DMS 273 (cell line): ENCODE results near the gene RPIA.

Experiments
- DNase-seq: peaks from one replicate; lab custom pipeline; 2025; ENCODE audit not compliant: unreplicated experiment; lab: John Stamatoyannopoulos, UW

Gene RPIA

DNA sequence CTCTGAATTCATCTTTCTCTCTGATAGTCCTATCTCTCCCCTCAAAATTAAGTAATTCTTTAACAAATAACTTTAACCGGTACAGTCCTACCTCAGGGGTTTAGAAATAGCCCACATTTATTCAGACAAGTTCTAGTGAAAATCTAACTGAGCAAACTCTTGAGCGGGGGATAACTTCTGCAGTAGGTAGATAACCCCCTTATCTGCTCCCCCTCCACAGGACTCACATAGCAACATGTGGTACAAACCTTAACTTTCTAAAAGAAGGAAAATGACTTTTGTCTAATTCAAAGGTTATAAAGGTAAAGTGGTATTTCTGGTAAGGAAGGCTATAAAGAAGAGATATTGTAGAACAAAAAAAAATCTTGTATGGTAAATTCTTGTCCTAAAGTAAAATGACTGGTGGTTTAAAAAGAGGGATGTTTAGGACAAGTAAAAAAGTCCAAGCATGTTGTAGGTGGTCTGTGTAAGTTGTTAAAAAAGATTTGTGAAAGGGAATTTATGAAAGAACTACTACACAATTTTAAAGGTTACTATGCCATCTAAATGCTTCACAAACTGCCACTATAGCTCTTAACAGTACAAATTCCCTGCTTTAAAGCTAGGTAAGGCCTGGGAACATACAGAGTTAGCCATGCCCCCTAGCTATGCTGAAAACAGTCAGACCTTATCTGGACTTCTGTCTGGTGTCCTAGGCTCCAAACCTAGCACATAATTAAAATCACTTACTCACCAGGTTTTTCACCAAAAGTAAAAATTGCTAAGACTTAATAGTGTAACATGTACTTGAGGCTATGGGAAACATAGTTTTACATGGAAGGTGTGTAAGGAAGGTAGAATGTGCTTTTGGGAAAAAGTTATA lies 8.1 kb upstream of the RPIA start:
- DNase-seq: peak; percentile 43

DNA sequence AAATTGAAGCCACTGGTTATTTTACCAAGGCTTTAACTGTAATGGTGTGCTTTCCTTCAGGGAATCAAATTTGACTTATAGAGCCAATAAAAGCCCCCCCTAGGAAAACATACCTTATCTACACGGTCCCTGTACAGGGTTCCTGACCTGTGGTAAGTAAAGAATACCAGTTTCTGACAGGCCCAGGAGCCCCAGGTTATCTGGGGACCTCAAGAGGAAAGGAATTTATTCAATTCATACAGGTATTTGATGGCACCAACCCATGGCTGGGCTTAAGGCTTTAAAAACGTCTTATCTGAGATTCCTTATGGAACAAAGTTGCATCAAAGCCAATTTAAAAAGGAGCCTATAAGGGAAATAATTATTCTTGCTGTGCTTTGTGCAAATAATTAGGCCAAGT lies 7.0 kb upstream of the RPIA start:
- DNase-seq: no peak

DNA sequence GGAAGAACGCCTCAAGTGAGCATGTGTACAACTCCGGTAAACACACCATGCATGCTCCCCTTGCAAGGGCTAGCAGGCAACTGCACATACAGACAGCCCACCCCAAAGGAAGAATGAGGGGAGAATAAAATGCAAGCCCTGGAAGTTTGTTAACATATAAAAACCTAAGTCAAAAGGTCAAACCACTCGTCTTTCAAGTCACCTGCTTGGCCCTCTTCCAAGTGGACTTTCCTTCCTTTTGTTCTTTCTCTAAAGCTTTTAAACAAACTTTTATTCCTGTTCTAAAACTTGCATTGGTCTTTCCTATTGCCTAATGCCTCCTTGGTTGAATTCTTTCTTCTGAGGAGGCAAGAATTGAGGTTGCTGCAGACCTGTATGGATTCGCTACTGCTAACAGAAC lies 5.2 kb upstream of the RPIA start:
- no peak for DNase-seq

DNA sequence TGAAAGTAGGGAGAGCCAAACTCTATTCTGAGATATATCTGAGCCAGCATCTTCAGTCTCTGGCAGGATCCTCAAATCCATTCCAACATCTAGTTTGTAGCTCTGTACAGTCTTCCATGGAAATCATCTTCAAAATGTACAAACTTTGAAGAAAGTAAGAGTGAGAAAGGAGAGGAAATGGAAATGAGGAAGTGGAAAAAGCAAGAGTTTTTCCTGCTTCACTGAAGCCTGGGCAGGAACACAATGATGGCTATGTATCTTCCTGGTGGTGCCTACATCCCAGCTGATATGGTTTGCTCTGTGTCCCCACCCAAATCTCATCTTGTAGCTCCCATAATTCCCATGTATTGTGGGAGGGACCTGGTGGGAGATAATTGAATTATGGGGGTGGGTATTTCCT lies 4.1 kb upstream of the RPIA start:
- no peak for DNase-seq

DNA sequence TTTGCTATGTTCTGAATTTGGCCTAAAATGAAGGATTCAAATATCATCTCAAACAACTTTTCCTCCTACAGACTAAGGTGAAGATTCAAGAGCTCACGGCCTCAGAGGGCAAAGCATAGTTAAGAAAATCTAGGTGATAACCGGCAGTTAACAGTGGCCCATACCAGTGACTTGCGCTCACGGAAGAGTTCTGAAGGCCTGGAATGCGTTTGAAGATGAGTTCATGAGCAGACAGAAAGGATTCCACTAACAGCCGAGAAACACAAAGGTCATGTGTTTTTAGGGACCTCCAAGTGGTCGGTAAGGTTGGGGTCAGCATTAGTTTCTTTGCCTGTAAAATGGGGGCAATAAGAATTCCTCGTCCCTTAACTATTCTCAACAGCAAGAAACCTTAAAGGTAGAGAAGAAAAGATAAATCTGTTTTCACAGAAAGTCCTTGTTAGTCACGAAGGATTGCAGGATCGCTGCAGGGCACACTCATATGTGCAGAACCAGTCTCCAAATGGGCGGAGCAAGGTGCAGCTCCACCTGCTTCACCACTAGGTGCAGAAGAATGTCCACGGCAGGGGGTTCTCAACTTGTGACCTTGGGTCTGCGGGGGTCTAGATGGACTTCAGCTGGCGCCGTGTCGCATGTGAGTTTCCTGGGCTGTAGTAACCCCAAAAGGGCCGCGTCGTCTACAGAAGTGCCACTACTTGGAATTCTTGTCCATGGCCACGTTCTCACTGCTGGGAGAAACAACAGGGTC lies 708 bp upstream of the RPIA start:
- DNase-seq: peak; percentile 68

DNA sequence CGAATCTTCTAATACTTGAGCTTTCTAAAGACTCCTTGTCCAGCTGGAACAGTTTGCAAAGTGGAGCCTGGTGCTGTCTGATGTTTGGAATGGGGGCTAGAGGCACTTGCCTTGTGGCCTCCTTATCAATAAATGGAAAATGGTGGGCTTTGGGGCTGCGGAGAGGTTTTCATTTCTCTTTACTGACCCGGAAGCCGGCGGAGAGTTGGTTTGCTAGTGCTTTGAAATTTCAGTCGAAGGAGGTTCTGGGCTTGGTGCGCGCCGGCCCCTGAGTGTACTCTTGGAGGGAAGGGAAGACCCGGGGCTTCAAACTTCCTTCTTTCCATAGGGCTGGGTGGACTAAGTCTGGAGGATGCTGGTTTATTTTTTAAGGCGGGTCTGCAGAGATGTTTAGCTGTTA lies 714 bp downstream of the RPIA start:
- peak; percentile 64 for DNase-seq

DNA sequence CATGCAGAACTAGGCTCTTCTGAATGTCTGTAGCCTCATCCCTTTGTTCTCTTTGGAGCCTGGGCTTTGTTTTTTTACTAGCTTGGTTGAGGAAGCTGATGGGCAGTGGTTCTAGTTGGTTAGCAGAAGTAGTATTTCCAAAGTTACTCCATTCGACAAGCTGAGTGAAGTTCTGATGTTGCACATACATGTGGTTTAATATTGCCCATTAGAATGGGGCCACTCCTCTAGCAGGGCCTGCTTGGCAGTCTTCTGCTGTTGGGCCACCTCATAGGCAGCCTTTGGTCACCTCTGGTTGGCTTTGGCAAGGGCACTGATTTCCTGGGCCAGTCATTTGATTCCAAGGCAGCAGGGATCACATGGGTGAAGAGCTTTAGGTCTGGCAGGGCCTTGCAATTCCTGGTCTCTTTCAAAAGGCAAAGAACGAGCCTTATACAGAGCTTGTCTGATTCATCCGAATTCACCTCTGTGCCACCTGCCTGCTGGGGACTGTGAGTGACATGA lies 2.5 kb downstream of the RPIA start:
- no peak for DNase-seq

DNA sequence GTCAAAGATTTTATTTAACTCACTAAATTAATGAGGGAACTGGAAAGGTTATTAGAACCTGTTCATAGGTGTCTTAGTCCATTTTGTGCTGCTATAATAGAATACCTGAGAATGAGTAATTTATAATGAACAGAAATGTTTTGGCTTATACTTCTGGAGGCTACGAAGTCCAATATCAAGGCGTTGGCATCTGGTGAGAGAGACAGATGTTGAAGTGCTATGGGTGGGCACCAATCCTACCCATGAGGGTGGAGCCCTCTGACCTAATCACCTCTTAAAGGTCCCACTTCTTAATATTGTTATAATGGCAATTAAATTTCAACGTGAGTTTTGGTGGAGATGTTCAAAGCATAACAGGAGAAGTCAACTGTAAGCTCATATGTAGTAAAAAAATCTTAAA lies 5.1 kb downstream of the RPIA start:
- DNase-seq: no peak

DNA sequence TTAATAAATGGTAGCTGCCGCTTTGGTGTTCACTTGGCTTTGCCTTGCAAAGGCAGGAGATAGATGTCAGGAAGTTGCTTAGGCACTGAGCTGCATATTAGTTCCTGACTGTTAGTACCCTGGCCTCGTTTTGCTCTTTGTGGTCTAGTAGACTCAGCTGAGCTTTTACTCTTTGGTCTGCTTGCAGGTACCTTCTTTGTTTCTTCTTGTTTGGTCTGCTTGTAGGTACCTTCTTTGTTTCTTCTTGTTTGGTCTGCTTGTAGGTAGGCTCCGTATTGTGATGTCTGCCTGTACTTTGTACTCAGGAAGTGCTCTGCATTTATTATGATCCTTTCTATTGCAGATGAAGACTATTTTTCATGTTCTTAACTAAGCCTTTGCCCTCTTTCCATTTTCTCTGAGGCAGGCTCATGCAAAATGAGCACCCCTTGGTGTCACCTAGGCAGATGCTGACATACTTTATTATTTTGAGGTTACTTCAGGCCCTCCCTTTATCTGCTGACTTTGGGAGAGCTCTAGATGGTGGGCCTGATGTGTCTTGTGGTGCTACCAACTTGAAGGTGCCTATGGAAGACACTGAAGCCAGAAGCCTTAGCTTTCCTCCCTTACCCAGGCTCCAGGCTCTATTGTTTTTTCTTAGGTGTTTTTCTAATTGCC lies 6.0 kb downstream of the RPIA start:
- no peak for DNase-seq

DNA sequence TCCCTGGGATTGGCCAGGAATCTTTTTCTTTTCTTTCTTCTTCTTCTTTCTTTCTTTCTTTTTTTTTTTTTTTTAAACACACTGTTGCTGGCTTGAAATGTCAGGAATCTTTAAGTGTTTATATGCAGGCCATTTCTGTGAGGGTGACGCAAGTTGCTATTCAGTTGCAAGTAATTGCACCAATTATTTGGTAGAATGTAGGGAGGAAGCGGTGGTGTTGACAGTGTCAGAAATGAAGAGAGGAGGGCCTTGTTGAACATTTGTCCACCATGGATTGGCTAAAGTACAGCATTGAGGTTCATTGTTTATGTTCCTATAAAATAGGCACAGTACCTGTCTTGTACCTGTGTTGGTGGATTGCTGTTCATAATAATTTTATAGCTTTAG lies 6.5 kb downstream of the RPIA start:
- DNase-seq: no peak

DNA sequence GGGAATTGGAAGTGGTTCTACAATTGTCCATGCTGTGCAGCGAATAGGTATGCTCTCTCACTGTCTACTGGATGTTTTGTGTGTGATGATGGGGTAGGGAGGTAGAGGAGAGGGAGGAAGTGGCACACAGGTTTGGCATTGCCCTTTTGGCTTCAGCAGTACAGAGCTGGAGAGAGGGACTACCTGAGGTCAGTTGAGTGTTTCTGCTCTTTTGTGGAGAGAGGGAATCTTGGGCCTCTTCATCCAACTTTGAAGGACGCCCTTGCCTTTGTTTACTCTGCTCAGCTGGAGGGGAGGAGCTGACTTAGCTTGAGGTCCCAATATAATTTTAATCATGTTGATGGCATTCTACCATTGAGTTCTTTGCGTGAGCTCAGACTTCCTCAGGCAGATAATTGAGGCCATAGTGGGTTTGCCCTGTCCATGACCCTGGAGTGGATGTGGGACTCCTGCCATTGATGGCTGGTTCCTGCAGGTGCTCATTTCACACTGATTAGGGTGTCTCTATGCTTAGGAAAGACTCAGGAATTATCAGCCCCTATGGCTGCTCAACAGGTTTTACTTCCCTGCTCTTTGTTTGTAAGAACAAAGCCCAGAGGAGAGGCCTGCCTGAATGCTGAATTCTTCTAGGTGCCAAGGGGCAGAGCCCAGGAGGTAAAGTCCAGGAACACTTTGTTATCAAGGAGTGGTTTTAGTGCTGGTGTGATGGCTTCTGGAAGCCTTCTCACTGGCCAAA lies 7.2 kb downstream of the RPIA start:
- no peak for DNase-seq

DNA sequence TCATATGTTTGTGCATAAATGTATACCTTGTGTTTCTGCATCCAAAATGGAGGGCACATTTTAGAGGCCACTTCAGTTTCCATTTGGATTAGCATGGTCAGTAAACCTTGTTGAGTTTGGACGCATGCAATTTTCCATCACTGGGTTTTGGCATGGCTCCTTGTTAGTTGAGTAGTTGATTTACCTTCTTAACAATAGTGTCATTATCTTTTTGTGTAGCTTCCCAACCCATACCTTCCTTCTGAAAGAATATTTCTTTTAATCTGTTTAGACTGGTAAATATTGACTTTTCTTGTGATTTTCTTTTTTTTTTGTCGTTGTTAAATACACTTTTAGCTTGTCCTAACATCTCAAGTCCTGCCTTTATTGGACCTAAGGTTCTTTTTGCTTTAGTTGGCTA lies 15.5 kb downstream of the RPIA start:
- DNase-seq: no peak

DNA sequence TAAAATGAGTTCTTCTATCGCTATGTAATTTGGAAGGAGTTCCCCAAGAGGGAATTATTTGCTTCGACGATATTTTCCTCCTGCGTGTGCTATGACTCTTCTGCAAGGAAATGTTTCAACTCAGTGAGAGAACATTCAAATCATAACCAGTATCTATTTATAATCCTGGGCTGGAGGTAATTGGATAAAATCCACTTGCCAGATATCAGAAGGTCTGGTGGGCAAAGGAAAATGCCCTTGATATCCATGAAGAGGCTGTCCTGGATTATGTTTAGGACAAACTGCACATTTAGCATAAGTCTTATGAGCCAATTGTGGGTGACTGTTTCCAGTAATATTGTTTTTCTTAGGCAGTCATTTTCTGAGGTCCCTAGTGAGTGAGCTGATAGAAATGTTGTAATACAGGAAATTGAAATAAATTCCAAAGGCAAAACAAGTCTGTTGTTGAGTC lies 17.7 kb downstream of the RPIA start:
- DNase-seq: no peak

DNA sequence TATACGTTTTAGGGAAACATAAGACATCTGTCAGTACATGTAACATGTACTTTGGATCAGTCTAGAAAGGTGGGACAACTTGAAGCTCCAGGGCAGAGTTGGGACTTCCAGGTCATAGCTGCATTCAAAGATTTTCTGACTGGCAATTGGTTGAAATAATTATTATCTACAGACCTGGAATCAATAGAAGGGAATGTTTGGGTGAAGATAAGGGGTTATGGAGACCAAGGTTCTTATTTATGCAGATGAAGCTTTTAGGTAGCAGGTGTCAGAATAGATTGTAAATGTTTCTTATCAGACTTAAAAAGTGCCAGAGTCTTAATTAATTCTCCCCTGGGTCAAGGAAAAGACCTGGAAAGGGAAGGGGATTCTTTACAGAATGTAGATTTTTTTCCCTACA lies 19.8 kb downstream of the RPIA start:
- DNase-seq: no peak

DNA sequence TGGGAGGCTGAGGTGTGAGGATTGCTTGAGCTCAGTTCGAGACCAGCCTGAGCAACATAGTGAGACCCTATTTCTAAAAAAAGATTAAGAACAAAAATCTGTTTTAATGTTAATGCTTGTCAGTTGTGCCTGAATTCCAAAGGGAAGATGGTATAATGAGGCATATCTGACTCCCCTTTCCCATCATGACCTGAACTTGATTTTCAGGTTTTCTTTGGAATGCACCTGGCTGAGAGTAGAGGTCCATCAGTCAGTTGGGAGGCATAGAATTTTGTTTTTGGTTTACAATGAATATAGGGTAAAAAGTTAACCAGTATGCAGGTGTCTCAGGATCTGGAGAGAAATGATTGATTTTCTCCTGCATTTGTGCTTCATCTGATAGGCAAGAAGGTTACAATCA lies 20.4 kb downstream of the RPIA start:
- no peak for DNase-seq

DNA sequence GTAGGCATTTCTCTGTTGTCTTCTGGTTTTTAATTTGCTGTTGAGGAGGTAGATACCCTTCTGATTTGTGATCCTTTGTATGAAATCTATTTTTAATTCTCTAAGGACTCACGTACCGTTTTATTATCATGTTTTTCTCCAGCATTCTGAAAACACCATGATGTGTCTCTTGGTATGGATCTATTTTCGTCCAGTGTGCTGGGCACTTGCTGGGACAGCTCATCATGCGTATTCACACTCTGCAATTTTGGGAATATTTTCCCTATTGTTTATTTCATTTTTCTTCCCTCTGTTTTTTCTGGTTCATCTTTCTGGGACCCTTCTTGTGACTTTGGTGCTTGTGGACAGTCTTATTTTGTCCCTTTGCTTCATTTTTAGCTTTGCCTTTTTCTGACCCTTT lies 21.9 kb downstream of the RPIA start:
- no peak for DNase-seq

DNA sequence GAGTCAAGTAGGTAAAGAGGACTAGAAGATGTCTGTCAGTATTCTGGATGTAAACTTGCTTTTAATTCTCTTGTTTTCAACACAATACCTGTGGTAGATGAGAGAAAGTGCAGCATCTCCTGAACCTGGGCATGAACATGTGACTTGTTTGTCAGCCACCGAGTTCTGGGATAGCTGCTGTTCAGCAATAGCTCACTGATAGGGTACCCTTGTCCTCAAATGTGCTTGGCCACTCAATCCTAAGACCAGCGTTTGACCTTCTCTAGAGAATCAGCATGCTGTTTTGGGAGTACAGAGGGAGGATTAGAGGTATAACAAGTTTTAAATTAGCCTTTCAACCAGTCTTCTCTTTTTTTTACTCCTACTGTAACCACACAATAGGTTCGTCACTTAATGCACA lies 23.2 kb downstream of the RPIA start:
- no peak for DNase-seq

DNA sequence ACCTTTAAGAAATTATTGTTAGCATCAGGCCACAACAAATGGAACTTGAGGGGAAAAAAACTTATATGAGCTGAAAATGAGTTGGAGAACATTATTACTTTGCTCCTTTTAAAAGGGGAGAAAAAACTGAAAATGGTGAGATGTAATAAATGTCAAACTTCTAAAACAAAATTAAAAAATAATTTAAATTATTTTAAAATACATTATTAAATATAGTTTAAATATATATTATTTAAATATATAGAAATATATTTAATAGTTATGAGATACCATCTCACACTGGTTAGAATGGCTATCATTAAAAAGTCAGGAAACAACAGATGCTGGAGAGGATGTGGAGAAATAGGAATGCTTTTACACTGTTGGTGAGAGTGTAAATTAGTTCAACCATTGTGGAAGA lies 28.9 kb downstream of the RPIA start:
- DNase-seq: no peak

DNA sequence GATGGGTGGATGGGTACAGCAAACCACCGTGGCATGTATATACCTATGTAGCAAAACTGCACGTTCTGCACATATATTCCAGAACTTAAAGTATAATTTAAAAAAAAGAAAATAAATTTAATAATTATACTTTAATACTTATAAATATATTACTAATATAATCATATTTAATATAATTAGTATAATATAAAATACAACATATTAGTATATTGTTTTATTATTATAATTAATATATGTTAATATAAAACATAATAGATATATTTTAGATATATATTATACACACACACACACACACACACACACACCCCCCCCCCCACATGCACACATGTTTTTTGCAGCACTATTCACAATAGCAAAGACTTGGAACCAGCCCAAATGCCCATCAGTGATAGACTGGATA lies 29.8 kb downstream of the RPIA start:
- no peak for DNase-seq

DNA sequence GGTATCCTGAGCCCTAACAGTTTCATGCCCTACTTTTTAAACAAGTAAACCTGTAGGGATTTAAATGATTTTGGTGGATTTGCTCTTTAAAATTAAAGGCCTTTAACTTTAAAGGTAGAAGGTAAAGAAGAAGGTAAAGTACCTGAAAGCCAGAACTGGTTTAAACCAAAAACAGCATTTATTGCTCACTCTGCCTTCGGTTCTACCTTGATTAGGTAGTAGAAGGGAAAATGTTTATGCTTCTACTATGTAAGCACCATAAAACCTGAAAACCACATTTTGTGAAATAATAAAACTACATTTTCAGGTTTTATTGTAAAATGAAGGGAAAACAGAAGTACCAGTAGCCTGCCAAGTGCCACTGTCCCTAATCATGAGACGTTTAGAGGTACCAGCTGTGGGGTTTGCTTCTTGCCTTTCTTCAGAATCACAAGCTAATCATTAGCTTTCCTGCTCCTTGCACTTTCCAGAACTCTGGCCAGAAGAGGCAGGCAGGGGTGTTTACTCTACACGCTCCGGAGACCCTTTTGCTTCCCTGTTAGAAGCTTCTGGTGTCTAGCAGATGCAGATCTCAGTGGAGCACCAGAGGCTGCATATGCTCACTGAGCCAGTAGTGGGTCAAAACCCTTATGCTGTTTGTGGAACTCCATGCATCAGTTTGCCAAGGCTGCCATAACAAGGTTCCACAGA lies 33.3 kb downstream of the RPIA start:
- no peak for DNase-seq
